GM12873 (cell line): ENCODE results near the gene TIMM22.

Experiments
- CTCF ChIP-seq: IDR thresholded peaks from 2 replicates; pipeline ENCODE4 v1.5.1; 2012; ENCODE audit warnings: low read depth, mild to moderate bottlenecking, moderate library complexity, low read length, control low read depth; ENCODE audit not compliant: insufficient read depth; ENCODE audit errors: missing control alignments

Gene TIMM22

DNA sequence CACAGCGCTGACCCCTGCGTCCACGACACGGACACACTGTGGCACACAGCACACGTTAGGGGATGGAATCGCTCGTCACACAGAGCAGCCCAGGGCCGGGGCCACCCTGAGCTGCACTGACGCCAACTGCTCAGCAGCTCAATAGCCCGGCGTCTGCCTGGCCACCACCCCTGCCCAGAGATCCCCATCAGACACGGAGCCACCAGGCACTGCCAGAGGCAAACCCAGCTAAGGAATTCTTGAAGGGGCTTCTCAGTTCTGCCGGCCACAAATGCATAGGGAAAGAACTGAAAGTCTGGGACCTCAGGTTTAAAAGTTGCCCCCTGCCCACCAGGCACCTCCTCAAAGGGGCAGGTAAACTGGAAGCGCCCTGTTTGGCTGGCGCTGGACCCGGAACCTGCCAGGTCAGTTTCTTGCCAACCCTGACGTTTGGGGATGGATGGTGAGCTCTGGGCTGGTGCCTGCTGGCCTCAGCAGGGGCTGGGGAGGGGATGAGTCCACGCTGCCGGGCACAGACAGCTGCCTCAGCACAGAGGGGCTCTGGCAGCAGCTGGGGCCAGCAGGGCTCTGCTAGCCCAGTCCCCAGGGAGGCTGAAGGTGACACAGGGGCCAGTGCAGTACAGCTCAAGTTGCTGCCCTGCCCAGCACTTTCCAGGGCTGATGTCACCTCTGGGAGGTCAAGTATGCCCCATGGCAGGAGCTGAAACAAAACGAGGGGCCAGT is 33.2 kb downstream of the TIMM22 start:
- TF ChIP-seq CTCF = no peak

GRCh38 chr17:1030684-1031532 is 34.0 kb downstream of the TIMM22 start:
- TF ChIP-seq CTCF = no peak

GRCh38 chr17:1031711-1032110 is 34.8 kb downstream of the TIMM22 start:
- TF ChIP-seq CTCF = no peak

DNA sequence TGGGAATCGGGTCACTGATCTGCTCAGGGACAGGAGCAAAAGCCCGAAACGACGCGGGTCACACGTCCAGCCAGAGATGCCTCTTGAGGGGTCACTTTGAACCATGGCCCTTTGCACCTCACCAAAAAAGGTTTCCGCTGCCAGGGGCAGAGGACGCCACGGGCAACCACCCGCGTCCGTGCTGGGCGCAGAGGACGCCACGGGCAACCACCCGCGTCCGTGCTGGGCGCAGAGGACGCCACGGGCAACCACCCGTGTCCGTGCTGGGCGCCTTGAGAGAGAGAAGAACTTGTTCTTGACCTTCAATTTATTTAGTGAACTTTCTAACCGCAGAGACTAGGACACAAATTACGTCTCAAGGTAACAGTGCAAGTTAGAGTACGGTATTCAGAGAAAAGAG is 35.5 kb downstream of the TIMM22 start:
- TF ChIP-seq CTCF = no peak

DNA sequence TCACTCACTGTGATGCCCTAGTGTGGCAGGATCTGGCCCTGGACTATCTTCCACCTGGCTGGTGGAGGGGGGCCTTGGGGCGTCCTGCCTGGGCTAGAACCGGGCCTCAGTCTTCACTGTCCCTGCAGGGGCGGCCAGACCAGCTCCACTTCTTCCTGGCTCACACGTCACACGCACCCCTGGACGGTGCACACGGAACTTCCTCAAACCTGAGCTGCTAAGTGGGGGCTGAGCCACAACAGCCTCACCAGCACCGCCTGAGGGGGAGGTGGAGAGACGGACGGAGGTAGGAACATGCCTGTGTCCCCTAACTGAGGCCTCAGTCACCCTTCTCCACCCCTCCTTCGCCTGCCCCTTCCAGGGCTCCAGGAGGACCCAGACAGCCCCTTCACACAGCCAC is 36.6 kb downstream of the TIMM22 start:
- no peak for TF ChIP-seq CTCF

GRCh38 chr17:1034652-1035210 is 37.8 kb downstream of the TIMM22 start:
- TF ChIP-seq CTCF = no peak

DNA sequence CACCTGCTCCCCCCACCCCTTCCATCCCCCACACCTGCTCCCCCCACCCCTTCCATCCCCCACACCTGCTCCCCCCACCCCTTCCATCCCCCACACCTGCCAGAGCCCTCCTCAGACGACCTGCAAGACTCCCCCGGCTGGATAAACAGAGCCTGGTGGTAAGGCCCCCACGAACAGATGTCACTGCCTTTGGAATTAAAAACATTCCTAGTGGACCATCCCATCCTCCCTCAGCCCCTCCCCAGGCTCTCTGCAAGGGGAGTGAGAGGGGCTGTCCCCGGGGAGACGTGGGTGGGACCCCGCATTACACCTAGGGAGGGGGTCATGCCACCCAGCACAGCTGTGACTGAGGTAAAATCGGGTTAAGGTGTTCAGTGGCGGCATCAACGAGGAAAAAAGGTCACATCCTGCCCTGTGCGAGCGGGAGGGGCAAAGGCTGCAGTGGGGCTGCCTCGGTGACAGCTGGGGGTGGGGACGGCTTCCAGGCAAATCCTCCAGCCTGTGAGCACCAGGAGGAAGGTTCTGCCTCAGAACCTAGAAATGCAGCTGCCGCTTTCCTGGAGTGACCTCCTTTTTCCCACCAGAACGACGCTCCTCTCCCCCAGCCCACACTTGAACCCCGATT is 38.7 kb downstream of the TIMM22 start:
- no peak for TF ChIP-seq CTCF
